Smooth muscle cell (in vitro differentiated cells): ENCODE data around the gene DEFB112. TPM values are rescaled to one million over a fixed set of nuclear protein-coding genes. Genes with fewer than 3 reads are reported as not detected.

Experiments used
- DNase-seq: peaks from one replicate; lab custom pipeline; 2025; ENCODE audit not compliant: unreplicated experiment; lab: John Stamatoyannopoulos, UW
- H2AFZ ChIP-seq: fragments of 200-600 bp; sonication (generic); 2 replicates; pipeline ENCODE4 v1.6.0; 2016; ENCODE audit warnings: antibody characterized with exemption, low read depth, mild to moderate bottlenecking
- H3F3A ChIP-seq: fragments of 200-600 bp; sonication (generic); 2 replicates; pipeline ENCODE4 v1.6.0; 2017; ENCODE audit warnings: antibody characterized with exemption, low read depth
- H3K27ac ChIP-seq: fragments of 200-600 bp; sonication (generic); 2 replicates; pipeline ENCODE4 v1.5.1; 2016; ENCODE audit warnings: low read depth, mild to moderate bottlenecking
- H3K27me3 ChIP-seq: fragments of 200-600 bp; sonication (generic); 2 replicates; pipeline ENCODE4 v1.6.1; 2016; ENCODE audit warnings: low read depth, mild to moderate bottlenecking
- H3K36me3 ChIP-seq: fragments of 200-600 bp; sonication (generic); 2 replicates; pipeline ENCODE4 v1.5.1; 2016; ENCODE audit warnings: low read depth
- H3K4me1 ChIP-seq: fragments of 200-600 bp; sonication (generic); 2 replicates; pipeline ENCODE4 v1.5.1; 2016; ENCODE audit warnings: low read depth
- H3K4me2 ChIP-seq: fragments of 200-600 bp; sonication (generic); 2 replicates; pipeline ENCODE4 v1.6.0; 2016; ENCODE audit warnings: mild to moderate bottlenecking
- H3K4me3 ChIP-seq: fragments of 200-600 bp; sonication (generic); 2 replicates; pipeline ENCODE4 v1.5.1; 2016; ENCODE audit warnings: mild to moderate bottlenecking
- H3K79me2 ChIP-seq: fragments of 200-600 bp; sonication (generic); 2 replicates; pipeline ENCODE4 v1.6.0; 2016; ENCODE audit warnings: low read depth, mild to moderate bottlenecking
- H3K9ac ChIP-seq: fragments of 200-600 bp; sonication (generic); 2 replicates; pipeline ENCODE4 v1.6.0; 2016; ENCODE audit warnings: low read depth
- H3K9me3 ChIP-seq: fragments of 200-600 bp; sonication (generic); replicated peaks from 2 replicates; pipeline ENCODE4 v1.5.1; 2016; ENCODE audit warnings: low read depth
- H4K20me1 ChIP-seq: fragments of 200-600 bp; sonication (generic); 2 replicates; pipeline ENCODE4 v1.6.0; 2016; ENCODE audit warnings: low read depth
- CTCF ChIP-seq: fragments of 200-600 bp; sonication (generic); IDR thresholded peaks from 2 replicates; pipeline ENCODE4 v1.5.1; 2017; ENCODE audit warnings: borderline replicate concordance, mild to moderate bottlenecking, antibody characterized with exemption; ENCODE audit not compliant: insufficient read depth, poor library complexity, severe bottlenecking
- WGBS: methylation state at CpG from one replicate; pipeline ENCODE4 v1.1.7; 2016; ENCODE audit warnings: low lambda C conversion rate; 5-methylcytosine and 5-hydroxymethylcytosine counted together
- polyA plus RNA-seq: library from polyadenylated mRNA; unstranded; fragments of >200 nt; fragmentation: Nextera tagmentation; extraction: Ambion mirVana; gene quantifications from 2 replicates; pipeline ENCODE4 v1.2.1, GENCODE V29; 2016
- total RNA-seq: library from RNA; depleted of rRNA; stranded (reverse); fragments of >200 nt; gene quantifications from 2 replicates; pipeline ENCODE4 v1.2.3, GENCODE V29; 2014

The DEFB112 gene
- total and polyA plus RNA-seq, 2 experiments from 2014 or later: not detected

DNA sequence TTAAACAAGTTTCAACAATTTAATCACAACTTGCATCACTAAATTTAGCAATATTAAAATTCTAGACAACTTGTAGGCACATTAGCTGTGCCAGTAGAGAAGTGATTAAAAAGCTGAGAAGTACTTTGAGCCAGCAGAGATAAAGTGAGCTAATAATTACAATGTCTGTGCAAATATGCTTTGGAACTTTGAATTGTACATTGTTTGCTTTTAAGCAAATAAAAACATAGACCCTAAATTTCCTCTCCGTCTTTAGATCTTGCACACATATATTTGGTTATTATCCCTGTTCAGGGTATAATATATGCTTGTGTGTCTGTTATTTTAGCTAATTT lies 44.2 kb upstream of the DEFB112 start:
- Histone ChIP-seq H3K27me3 (no peaks in the 10 kb centered on the region), H3K36me3 (no peaks in the 10 kb centered on the region), H3K27ac (no peak overlapping the region), H3K9me3 (no peaks in the 10 kb centered on the region), H3F3A (no peaks in the 10 kb centered on the region), H2AFZ (no peak overlapping the region), H4K20me1 (no peaks in the 10 kb centered on the region), H3K79me2 (no peaks in the 10 kb centered on the region), H3K9ac (no peak overlapping the region), H3K4me1 (no peaks in the 10 kb centered on the region), H3K4me2 (no peak overlapping the region), H3K4me3 (no peak overlapping the region)
- DNase-seq: no peak
- no peak for TF ChIP-seq CTCF
- WGBS: 86% methylated on average over 1 of the region's 1 CpG

- 80% methylated on average over 7 of the region's 7 CpGs for WGBS
- no peak overlapping the region for H3K4me2 ChIP-seq
- H2AFZ ChIP-seq: no peak overlapping the region
- no peak for TF ChIP-seq CTCF
- no peaks in the 10 kb centered on the region for H3K79me2 ChIP-seq
- no peaks in the 10 kb centered on the region for H4K20me1 ChIP-seq
- no peaks in the 10 kb centered on the region for H3K27me3 ChIP-seq
- no peak for DNase-seq
- H3K9ac ChIP-seq: no peak overlapping the region
- no peaks in the 10 kb centered on the region for H3K4me1 ChIP-seq
- H3F3A ChIP-seq: no peaks in the 10 kb centered on the region
- H3K9me3 ChIP-seq: no peaks in the 10 kb centered on the region
- H3K4me3 ChIP-seq: no peak overlapping the region
- H3K36me3 ChIP-seq: no peaks in the 10 kb centered on the region
- H3K27ac ChIP-seq: no peak overlapping the region
Measured at GRCh38 chr6:50093116-50093937, 43.6 kb upstream of the DEFB112 start.

- TF ChIP-seq CTCF: no peak
- Histone ChIP-seq H3F3A (no peaks in the 10 kb centered on the region), H3K79me2 (no peaks in the 10 kb centered on the region), H3K9me3 (no peaks in the 10 kb centered on the region), H3K4me3 (no peak overlapping the region), H4K20me1 (no peaks in the 10 kb centered on the region), H3K4me2 (no peak overlapping the region), H3K27ac (no peak overlapping the region), H3K27me3 (no peaks in the 10 kb centered on the region), H3K4me1 (no peaks in the 10 kb centered on the region), H3K9ac (no peak overlapping the region), H3K36me3 (no peaks in the 10 kb centered on the region), H2AFZ (no peak overlapping the region)
- DNase-seq: no peak
- WGBS: 80% methylated on average over 1 of the region's 1 CpG
Measured at GRCh38 chr6:50091641-50092040, 41.9 kb upstream of the DEFB112 start.

- H3K9me3 ChIP-seq: no peaks in the 10 kb centered on the region
- no peaks in the 10 kb centered on the region for H3K36me3 ChIP-seq
- H3K4me3 ChIP-seq: no peak overlapping the region
- no peak overlapping the region for H3K4me2 ChIP-seq
- no peak overlapping the region for H2AFZ ChIP-seq
- H3K27me3 ChIP-seq: no peaks in the 10 kb centered on the region
- no peaks in the 10 kb centered on the region for H4K20me1 ChIP-seq
- no peaks in the 10 kb centered on the region for H3F3A ChIP-seq
- no peak for DNase-seq
- no peak overlapping the region for H3K9ac ChIP-seq
- no peaks in the 10 kb centered on the region for H3K79me2 ChIP-seq
- TF ChIP-seq CTCF: no peak
- no peak overlapping the region for H3K27ac ChIP-seq
- WGBS: 83% methylated on average over 2 of the region's 2 CpGs
- H3K4me1 ChIP-seq: no peaks in the 10 kb centered on the region
Measured at GRCh38 chr6:50089911-50090310, 40.2 kb upstream of the DEFB112 start.
